Adrenal gland (tissue), 5 donors: ENCODE measurements around the gene PLEKHA6.

Experiments used
- POLR2A ChIP-seq, 2 donors: fragments of 450-650 bp; IDR thresholded peaks; one replicate each; pipeline ENCODE4 v1.6.1; 2017; ENCODE audit warnings: antibody characterized with exemption in 2 of 2, mild to moderate bottlenecking in 2 of 2, moderate library complexity in 1 of 2
- TF ChIP-seq, protein P1 (sequence below), 6 experiments: fragments of 450-650 bp in 4 of 6; fragments of 200-600 bp in 2 of 6; sonication (generic) in 1 of 6; IDR thresholded peaks; 1 replicate in 5 of 6; 2 replicates in 1 of 6; pipeline versions ENCODE4 v1.5.1 to v1.8.0; 2016 to 2021; ENCODE audit warnings: antibody characterized with exemption in 6 of 6, mild to moderate bottlenecking in 2 of 6, moderate library complexity in 1 of 6
- donor health status: DM: no; HTN: no; CAD: no.

DNA sequence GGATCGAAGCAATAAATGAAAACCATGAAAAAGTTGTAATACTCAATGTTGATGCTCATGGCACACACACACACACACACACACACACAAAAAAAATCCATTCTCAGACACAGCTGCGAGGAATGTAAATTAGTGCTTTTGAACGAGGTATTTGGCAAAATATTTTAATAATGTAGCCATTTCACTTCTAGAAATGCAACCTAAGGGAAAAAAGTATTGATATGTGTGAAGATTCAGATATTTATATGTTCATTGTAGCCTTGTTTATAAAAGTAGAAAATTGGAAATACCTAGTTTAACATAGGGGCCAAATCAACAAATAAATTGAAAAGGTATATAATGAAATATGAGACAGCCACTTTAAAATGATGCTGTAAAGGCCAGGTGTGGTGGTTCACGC lies 3.8 kb downstream of the PLEKHA6 start:
- TF ChIP-seq, protein P1, sequence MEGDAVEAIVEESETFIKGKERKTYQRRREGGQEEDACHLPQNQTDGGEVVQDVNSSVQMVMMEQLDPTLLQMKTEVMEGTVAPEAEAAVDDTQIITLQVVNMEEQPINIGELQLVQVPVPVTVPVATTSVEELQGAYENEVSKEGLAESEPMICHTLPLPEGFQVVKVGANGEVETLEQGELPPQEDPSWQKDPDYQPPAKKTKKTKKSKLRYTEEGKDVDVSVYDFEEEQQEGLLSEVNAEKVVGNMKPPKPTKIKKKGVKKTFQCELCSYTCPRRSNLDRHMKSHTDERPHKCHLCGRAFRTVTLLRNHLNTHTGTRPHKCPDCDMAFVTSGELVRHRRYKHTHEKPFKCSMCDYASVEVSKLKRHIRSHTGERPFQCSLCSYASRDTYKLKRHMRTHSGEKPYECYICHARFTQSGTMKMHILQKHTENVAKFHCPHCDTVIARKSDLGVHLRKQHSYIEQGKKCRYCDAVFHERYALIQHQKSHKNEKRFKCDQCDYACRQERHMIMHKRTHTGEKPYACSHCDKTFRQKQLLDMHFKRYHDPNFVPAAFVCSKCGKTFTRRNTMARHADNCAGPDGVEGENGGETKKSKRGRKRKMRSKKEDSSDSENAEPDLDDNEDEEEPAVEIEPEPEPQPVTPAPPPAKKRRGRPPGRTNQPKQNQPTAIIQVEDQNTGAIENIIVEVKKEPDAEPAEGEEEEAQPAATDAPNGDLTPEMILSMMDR (IDR thresholded peaks at IDR 0.05), result no peak
- TF ChIP-seq POLR2A (IDR thresholded peaks at IDR 0.05), result no peak
